ENCODE measurements around the gene ACACA.
"Not testable (repeated sequence)": the region's sequence is repeated elsewhere in the genome, so short reads cannot be mapped to it uniquely, and the experiment has no call there.

Gene ACACA

GRCh38 chr17:37392024-37392590, 14.5 kb downstream of the ACACA start:
- no peak for DNase-seq

- DNase-seq = no peak
Observed at GRCh38 chr17:37391146-37391545, 15.5 kb downstream of the ACACA start.

- no peak for DNase-seq
Observed at GRCh38 chr17:37389160-37389559, 17.5 kb downstream of the ACACA start.

GRCh38 chr17:37388266-37388665, 18.4 kb downstream of the ACACA start:
- DNase-seq = no peak

- DNase-seq = no peak
Observed at GRCh38 chr17:37386462-37386861, 20.2 kb downstream of the ACACA start.

- DNase-seq = no peak
Observed at GRCh38 chr17:37385474-37385990, 21.1 kb downstream of the ACACA start.

- DNase-seq = no peak
Observed at GRCh38 chr17:37384560-37385149, 22.0 kb downstream of the ACACA start.

- DNase-seq = no peak
Observed at GRCh38 chr17:37382056-37382455, 24.6 kb downstream of the ACACA start.

GRCh38 chr17:37375706-37376105, 30.9 kb downstream of the ACACA start, which contains the start of gene C17orf78:
TSS of gene C17orf78 (plus strand) at chr17:37375985. CDS start at chr17:37376093, 108 bp downstream.
- no peak for DNase-seq

GRCh38 chr17:37373530-37374159, 33.0 kb downstream of the ACACA start:
- peak; percentile 67 for DNase-seq

GRCh38 chr17:37368577-37368976, 38.1 kb downstream of the ACACA start:
- DNase-seq = no peak

- no peak for DNase-seq
Observed at GRCh38 chr17:37365589-37365988, 41.0 kb downstream of the ACACA start.

GRCh38 chr17:37361543-37361942, 45.1 kb downstream of the ACACA start:
- no peak for DNase-seq

- DNase-seq = no peak
Observed at GRCh38 chr17:37360632-37361031, 46.0 kb downstream of the ACACA start.

- DNase-seq = no peak
Observed at GRCh38 chr17:37359682-37360188, 46.9 kb downstream of the ACACA start.

GRCh38 chr17:37358830-37359681, 47.6 kb downstream of the ACACA start:
- peak; percentile 91 for DNase-seq

- peak; percentile 40 for DNase-seq
Observed at GRCh38 chr17:37358098-37358829, 48.4 kb downstream of the ACACA start.

- DNase-seq = not testable (repeated sequence)
Observed at GRCh38 chr17:37356796-37357569, 49.7 kb downstream of the ACACA start.

GRCh38 chr17:37346863-37347402, 59.7 kb downstream of the ACACA start:
- DNase-seq = not testable (repeated sequence)

GRCh38 chr17:37344519-37344918, 62.1 kb downstream of the ACACA start:
- DNase-seq = no peak

- DNase-seq = no peak
Observed at GRCh38 chr17:37342589-37342988, 64.0 kb downstream of the ACACA start.

Data from activated naive CD4-positive, alpha-beta T cell treated with Interleukin-2 at 50 U/mL for 16 hours (primary cell).